PC-9 (cell line): Measurements from ENCODE around the gene NAPG.

ENCODE experiments used
- EZH2 ChIP-seq: fragments of 200-600 bp; sonication (generic); IDR thresholded peaks from 2 replicates; pipeline ENCODE4 v1.8.0; 2017; ENCODE audit warnings: antibody characterized with exemption, low read depth
- TF ChIP-seq, protein P1 (sequence below): fragments of 200-600 bp; sonication (generic); conservative IDR thresholded peaks from 2 replicates; pipeline ENCODE4 v1.6.1; 2017; ENCODE audit warnings: mixed run types, antibody characterized with exemption, mild to moderate bottlenecking, moderate library complexity

DNA sequence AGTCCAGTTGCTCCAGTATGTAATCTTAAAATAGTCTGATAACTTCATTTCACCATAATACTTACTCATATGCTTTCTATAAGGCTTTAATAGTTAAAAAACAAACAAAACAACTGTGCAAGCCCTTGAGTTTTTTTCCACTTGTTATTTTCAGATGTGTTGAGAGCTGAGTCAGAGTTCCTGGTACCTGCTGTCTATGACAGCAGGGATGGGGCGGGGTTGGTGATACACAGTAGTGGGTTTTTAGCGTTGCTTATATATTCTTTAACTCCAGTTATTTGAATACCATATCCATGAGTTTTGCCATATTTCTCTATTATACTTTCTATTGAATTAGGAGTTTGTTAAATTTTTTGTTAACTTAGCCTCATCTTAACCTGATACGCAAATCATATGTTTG lies 5.0 kb downstream of the NAPG start:
- TF ChIP-seq, protein P1, sequence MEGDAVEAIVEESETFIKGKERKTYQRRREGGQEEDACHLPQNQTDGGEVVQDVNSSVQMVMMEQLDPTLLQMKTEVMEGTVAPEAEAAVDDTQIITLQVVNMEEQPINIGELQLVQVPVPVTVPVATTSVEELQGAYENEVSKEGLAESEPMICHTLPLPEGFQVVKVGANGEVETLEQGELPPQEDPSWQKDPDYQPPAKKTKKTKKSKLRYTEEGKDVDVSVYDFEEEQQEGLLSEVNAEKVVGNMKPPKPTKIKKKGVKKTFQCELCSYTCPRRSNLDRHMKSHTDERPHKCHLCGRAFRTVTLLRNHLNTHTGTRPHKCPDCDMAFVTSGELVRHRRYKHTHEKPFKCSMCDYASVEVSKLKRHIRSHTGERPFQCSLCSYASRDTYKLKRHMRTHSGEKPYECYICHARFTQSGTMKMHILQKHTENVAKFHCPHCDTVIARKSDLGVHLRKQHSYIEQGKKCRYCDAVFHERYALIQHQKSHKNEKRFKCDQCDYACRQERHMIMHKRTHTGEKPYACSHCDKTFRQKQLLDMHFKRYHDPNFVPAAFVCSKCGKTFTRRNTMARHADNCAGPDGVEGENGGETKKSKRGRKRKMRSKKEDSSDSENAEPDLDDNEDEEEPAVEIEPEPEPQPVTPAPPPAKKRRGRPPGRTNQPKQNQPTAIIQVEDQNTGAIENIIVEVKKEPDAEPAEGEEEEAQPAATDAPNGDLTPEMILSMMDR = no peak
- no peak for TF ChIP-seq EZH2
